ENCODE measurements around the gene BUD31.

Gene BUD31

GRCh38 chr7:99402854-99403253 is 5.9 kb upstream of the BUD31 start:
- no peak for DNase-seq (ENCODE audit: low read depth)
- no peak overlapping the region for H3K4me3 ChIP-seq (ENCODE audit: low read length)
- TF ChIP-seq CTCF (conservative IDR thresholded peaks at IDR 0.05; ENCODE audit: low read depth, low read length): no peak

DNA sequence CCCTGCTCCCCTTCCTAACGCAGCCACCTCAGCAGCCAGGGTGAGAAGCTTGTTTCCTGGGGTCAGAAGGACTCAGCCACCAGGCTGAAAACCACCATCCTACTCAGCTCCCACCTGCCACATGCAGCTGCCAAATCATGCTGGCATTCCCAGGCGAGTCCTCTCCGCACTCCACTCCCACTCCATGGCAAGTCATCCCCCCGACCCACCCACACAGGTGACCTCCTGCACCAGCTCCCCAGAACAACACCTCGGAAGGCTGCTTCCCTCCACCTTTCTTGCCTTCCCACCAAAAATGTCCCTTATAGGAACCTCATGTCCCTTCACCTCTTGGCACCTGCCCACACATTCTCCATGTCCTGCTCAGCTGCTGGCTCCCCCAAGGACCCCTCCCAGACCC is 5.0 kb upstream of the BUD31 start:
- DNase-seq (ENCODE audit: low read depth): no peak
- H3K4me3 ChIP-seq (ENCODE audit: low read length): no peak overlapping the region
- TF ChIP-seq CTCF (conservative IDR thresholded peaks at IDR 0.05; ENCODE audit: low read depth, low read length): no peak

DNA sequence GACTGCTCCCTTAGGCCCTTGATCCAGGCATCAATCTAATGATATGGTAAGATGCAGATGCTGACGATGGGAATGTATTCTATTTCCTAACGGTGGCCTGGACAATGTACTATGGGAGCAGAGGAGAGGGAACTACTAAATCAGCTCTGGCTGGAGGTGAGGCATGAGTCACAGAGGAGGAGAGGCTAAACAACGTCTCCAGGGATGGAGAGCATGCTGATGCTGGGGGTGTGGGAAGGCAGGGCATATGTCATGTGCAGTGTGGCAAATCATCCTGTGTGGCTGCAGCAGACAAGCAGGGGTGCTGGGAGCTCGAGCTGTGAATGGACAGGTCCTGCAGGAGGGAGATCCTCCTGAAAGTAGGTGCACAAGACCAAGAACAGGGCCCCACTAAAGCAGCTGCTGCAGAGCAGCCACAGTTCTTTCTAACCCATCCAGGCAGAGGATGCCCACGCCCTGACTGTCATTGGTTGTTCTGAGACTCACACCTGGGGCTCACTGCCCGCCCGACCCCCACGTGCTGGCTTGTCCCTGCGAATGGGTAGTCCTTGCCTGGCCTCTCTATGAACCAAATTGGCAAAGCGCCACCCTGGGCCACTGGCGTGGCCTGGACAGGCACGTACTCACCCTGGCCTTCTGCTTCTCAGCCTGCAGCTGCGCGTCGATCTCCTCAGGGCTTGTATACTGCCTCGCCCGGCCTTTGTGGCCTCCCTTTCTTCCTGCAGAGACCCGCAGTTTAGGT is 4.4 kb upstream of the BUD31 start:
- no peak for DNase-seq (ENCODE audit: low read depth)
- no peak for TF ChIP-seq CTCF (conservative IDR thresholded peaks at IDR 0.05; ENCODE audit: low read depth, low read length)
- H3K4me3 ChIP-seq (ENCODE audit: low read length): no peak overlapping the region

DNA sequence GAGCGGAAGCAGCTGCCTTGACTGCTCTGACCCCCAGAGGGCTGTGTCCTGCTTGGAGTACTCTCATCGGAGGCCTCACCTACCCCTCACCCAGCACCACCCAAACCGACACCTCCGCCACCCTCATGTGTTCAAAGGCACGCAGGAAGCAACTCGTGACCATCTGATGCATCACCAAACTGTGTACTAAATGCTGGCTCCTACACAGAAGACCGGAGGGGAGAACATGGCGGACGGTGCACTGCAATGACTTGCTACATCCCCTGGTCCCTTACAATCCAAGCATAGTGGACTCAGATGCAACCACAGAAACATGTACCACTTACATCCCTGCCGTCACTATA is 3.8 kb upstream of the BUD31 start:
- H3K4me3 ChIP-seq (ENCODE audit: low read length): no peak overlapping the region
- no peak for TF ChIP-seq CTCF (conservative IDR thresholded peaks at IDR 0.05; ENCODE audit: low read depth, low read length)
- no peak for DNase-seq (ENCODE audit: low read depth)

- TF ChIP-seq CTCF (conservative IDR thresholded peaks at IDR 0.05; ENCODE audit: low read depth, low read length): no peak
- DNase-seq (ENCODE audit: low read depth): no peak
- H3K4me3 ChIP-seq (ENCODE audit: low read length): no peak overlapping the region
Measured at GRCh38 chr7:99406557-99406956, 2.2 kb upstream of the BUD31 start.

DNA sequence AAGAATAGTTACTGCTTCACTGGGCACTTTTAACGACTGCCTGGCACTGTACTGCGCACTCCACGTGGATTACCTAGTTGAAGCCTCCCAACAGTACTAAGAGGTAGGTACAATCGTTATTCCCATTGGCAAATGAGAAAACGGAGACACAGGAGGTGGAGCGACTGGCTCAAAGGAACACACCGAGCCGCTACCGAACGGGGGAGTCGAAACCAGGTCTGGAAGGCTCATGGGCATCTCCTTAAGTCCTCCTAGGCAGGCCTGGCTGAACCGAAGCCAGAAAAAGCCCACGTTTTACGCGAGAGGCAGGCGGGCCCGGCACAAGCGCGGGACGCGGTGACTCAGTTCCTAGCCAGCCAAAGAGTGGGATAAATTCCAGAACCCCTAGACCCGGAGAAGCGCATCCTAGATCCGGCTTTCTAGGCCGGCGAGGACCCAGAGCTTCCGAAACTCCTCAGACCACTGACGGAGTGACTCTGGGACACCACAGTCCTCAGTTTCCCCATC is 844 bp upstream of the BUD31 start:
- peak overlapping the region; percentile 99 for H3K4me3 ChIP-seq (ENCODE audit: low read length)
- peak; percentile 39 for DNase-seq (ENCODE audit: low read depth)
- TF ChIP-seq CTCF (conservative IDR thresholded peaks at IDR 0.05; ENCODE audit: low read depth, low read length): no peak

DNA sequence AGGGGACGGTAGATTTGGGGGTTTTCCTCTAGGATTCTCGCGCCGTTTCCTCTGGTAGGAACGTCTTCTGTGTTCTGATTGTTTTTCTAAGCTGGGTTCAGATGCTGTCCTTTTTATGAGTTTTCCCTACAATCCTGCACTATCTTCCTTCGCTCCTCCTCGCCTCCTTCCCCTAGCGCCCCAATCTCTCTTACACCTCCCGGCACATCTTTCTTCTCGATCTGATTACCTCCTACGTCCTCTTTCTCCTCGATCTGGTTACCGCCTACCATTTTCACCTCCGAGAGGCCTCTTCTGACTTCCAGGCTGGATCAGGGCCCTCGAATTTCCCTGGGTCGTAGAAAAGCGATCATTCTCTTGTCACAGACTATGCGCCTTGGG is 413 bp downstream of the BUD31 start:
- DNase-seq (ENCODE audit: low read depth): no peak
- H3K4me3 ChIP-seq (ENCODE audit: low read length): peak overlapping the region; percentile 99
- TF ChIP-seq CTCF (conservative IDR thresholded peaks at IDR 0.05; ENCODE audit: low read depth, low read length): no peak
